ENCODE measurements around the gene CRACR2A.

- TF ChIP-seq POLR2AphosphoS5 (IDR thresholded peaks at IDR 0.05) (no peak), POLR2A (IDR thresholded peaks at IDR 0.05) (no peak), EP300 (IDR thresholded peaks at IDR 0.05) (no peak)
- TF ChIP-seq, protein P1, sequence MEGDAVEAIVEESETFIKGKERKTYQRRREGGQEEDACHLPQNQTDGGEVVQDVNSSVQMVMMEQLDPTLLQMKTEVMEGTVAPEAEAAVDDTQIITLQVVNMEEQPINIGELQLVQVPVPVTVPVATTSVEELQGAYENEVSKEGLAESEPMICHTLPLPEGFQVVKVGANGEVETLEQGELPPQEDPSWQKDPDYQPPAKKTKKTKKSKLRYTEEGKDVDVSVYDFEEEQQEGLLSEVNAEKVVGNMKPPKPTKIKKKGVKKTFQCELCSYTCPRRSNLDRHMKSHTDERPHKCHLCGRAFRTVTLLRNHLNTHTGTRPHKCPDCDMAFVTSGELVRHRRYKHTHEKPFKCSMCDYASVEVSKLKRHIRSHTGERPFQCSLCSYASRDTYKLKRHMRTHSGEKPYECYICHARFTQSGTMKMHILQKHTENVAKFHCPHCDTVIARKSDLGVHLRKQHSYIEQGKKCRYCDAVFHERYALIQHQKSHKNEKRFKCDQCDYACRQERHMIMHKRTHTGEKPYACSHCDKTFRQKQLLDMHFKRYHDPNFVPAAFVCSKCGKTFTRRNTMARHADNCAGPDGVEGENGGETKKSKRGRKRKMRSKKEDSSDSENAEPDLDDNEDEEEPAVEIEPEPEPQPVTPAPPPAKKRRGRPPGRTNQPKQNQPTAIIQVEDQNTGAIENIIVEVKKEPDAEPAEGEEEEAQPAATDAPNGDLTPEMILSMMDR (IDR thresholded peaks at IDR 0.05) = no peak
These were observed 706 bp downstream of the CRACR2A start for GRCh38 chr12:3752096-3752709.

All from suprapubic skin (tissue), 4 donors.